Sigmoid colon (tissue), 7 donors: ENCODE data around the gene ALOX5. TPM values are rescaled to one million over a fixed set of nuclear protein-coding genes. Genes with fewer than 3 reads are reported as not detected.

Source experiments
- DNase-seq: peaks from one replicate; pipeline ENCODE4 v3.0.0-alpha.2; 2019
- H3K27ac ChIP-seq, 4 donors: fragments of 200-600 bp; sonication (generic); one replicate each; pipeline ENCODE4 v1.5.1; 2016 to 2019; ENCODE audit warnings: mild to moderate bottlenecking in 1 of 4
- H3K27me3 ChIP-seq, 3 donors: fragments of 200-600 bp; sonication (generic); one replicate each; pipeline ENCODE4 v1.5.1; 2019; ENCODE audit warnings: mild to moderate bottlenecking in 1 of 3
- H3K36me3 ChIP-seq, 4 donors: fragments of 200-600 bp; sonication (generic); one replicate each; pipeline ENCODE4 v1.5.1; 2016 to 2019
- H3K4me1 ChIP-seq, 4 donors: fragments of 200-600 bp; sonication (generic); one replicate each; pipeline ENCODE4 v1.5.1; 2017 to 2019
- H3K4me3 ChIP-seq, 4 donors: fragments of 200-600 bp; sonication (generic); one replicate each; pipeline ENCODE4 v1.5.1; 2017 to 2019; ENCODE audit warnings: mild to moderate bottlenecking in 2 of 4, moderate library complexity in 1 of 4
- H3K9me3 ChIP-seq, 4 donors: fragments of 200-600 bp in 3 of 4; sonication (generic) in 3 of 4; one replicate each; pipeline versions ENCODE4 v1.5.1 to v1.6.1; 2013 to 2019
- CTCF ChIP-seq, 4 experiments: fragments of 450-650 bp in 3 of 4; fragments of 200-600 bp in 1 of 4; IDR thresholded peaks; one replicate each; pipeline ENCODE4 v1.5.1; 2016 to 2019; ENCODE audit warnings: antibody characterized with exemption in 4 of 4, mild to moderate bottlenecking in 3 of 4, moderate library complexity in 2 of 4
- EP300 ChIP-seq, 4 donors: sonication (generic); formaldehyde crosslinking; IDR thresholded peaks; one replicate each; pipeline ENCODE4 v1.6.1; 2017; ENCODE audit warnings: antibody characterized with exemption in 4 of 4
- POLR2A ChIP-seq, 2 donors: fragments of 450-650 bp; IDR thresholded peaks; one replicate each; pipeline ENCODE4 v1.6.1; 2016; ENCODE audit warnings: antibody characterized with exemption in 2 of 2, mild to moderate bottlenecking in 2 of 2, moderate library complexity in 2 of 2
- POLR2AphosphoS5 ChIP-seq, 4 donors: sonication (generic); formaldehyde crosslinking; IDR thresholded peaks; one replicate each; pipeline ENCODE4 v1.6.1; 2017; ENCODE audit warnings: antibody characterized with exemption in 4 of 4
- WGBS, 2 donors: extraction: QIAGEN DNeasy Blood & Tissue Kit; methylation state at CpG; one replicate each; pipeline ENCODE4 v1.1.7; 2013; 5-methylcytosine and 5-hydroxymethylcytosine counted together
- intact Hi-C: fragments of 100-400 bp; cut with DNase I; formaldehyde crosslinking; loops from one replicate; pipeline ENCODE4 v1.15.1; 2023
- polyA plus RNA-seq, 3 donors: library from polyadenylated mRNA; stranded (reverse); fragments of 200-250 nt; gene quantifications; one replicate each; pipeline ENCODE4 v1.2.3, GENCODE V29; 2013
- total RNA-seq, 4 donors: library from RNA; depleted of rRNA; stranded (reverse); fragments of >200 nt; gene quantifications; one replicate each; pipeline ENCODE4 v1.1.0, GENCODE V29; 2016
- donor health status: healthy with polysubstance abuse.
- donor health status: Bipolar disorder and iron deficiency.
- donor health status: healthy.

The ALOX5 gene
- total and polyA plus RNA-seq, 7 donors = 7.2 to 31.9 (median 23.2) TPM

GRCh38 chr10:45380903-45381620 lies 7.0 kb downstream of the ALOX5 start:
- H3K27ac ChIP-seq = peak overlapping the region in 1 of 4 donors; percentile 36
- peaks cover 0 to 54% (median 25%) of the 10 kb centered on the region in 3 donors for H3K27me3 ChIP-seq
- no peaks in the 10 kb centered on the region for H3K36me3 ChIP-seq
- no peak overlapping the region for H3K4me3 ChIP-seq
- H3K9me3 ChIP-seq = no peaks in the 10 kb centered on the region
- H3K4me1 ChIP-seq = no peaks in the 10 kb centered on the region
- intact Hi-C loops = no loop called here
- DNase-seq = no peak
- WGBS, 2 donors = 88 to 89% methylated on average over 8 of the region's 8 CpGs
- no peak for TF ChIP-seq POLR2AphosphoS5 (IDR thresholded peaks at IDR 0.05)
- no peak for TF ChIP-seq CTCF (IDR thresholded peaks at IDR 0.05)
- TF ChIP-seq POLR2A (IDR thresholded peaks at IDR 0.05) = no peak
- TF ChIP-seq EP300 (IDR thresholded peaks at IDR 0.05) = no peak

- Histone ChIP-seq H3K9me3 (no peaks in the 10 kb centered on the region), H3K4me3 (no peak overlapping the region), H3K4me1 (no peaks in the 10 kb centered on the region), H3K27ac (no peak overlapping the region), H3K36me3 (no peaks in the 10 kb centered on the region), H3K27me3 (peaks cover 0 to 38% (median 25%) of the 10 kb centered on the region in 3 donors)
- WGBS, 2 donors = 93 to 94% methylated on average over 17 of the region's 17 CpGs
- intact Hi-C loops = no loop called here
- DNase-seq = no peak
- TF ChIP-seq POLR2A (IDR thresholded peaks at IDR 0.05) = no peak
- no peak for TF ChIP-seq CTCF (IDR thresholded peaks at IDR 0.05)
- no peak for TF ChIP-seq EP300 (IDR thresholded peaks at IDR 0.05)
Observed at GRCh38 chr10:45382591-45382990, 8.6 kb downstream of the ALOX5 start.

- Histone ChIP-seq H3K9me3 (no peaks in the 10 kb centered on the region), H3K27me3 (peaks cover 0 to 26% (median 13%) of the 10 kb centered on the region in 3 donors), H3K4me1 (no peaks in the 10 kb centered on the region), H3K27ac (no peak overlapping the region), H3K4me3 (no peak overlapping the region), H3K36me3 (no peaks in the 10 kb centered on the region)
- TF ChIP-seq POLR2AphosphoS5 (IDR thresholded peaks at IDR 0.05) = no peak
- TF ChIP-seq EP300 (IDR thresholded peaks at IDR 0.05) = no peak
- no peak for TF ChIP-seq POLR2A (IDR thresholded peaks at IDR 0.05)
- TF ChIP-seq CTCF (IDR thresholded peaks at IDR 0.05) = no peak
- no peak for DNase-seq
- intact Hi-C loops = no loop called here
- 83 to 85% methylated on average over 4 of the region's 4 CpGs for WGBS, 2 donors
Observed at GRCh38 chr10:45383682-45384330, 9.8 kb downstream of the ALOX5 start.

- DNase-seq = no peak
- no peak overlapping the region for H3K4me3 ChIP-seq
- H3K36me3 ChIP-seq = no peaks in the 10 kb centered on the region
- no peak overlapping the region for H3K27ac ChIP-seq
- intact Hi-C loops = no loop called here
- H3K4me1 ChIP-seq = no peaks in the 10 kb centered on the region
- H3K27me3 ChIP-seq = no peaks in the 10 kb centered on the region
- WGBS, 2 donors = 72 to 87% methylated on average over 5 of the region's 5 CpGs
- H3K9me3 ChIP-seq = no peaks in the 10 kb centered on the region
- TF ChIP-seq EP300 (IDR thresholded peaks at IDR 0.05) (no peak), POLR2A (IDR thresholded peaks at IDR 0.05) (no peak), CTCF (IDR thresholded peaks at IDR 0.05) (no peak), POLR2AphosphoS5 (IDR thresholded peaks at IDR 0.05) (no peak)
Observed at GRCh38 chr10:45386657-45387056, 12.6 kb downstream of the ALOX5 start.
